KMS-11 (cell line): ENCODE results near the gene IL17C.
A peak's percentile ranks its signal among the peaks of the same experiment; 100 is the strongest.
"Not testable (repeated sequence)": the region's sequence is repeated elsewhere in the genome, so short reads cannot be mapped to it uniquely, and the experiment has no call there.

Experiments
- H2AFZ ChIP-seq: fragments of 200-600 bp; sonication (generic); 2 replicates; pipeline ENCODE4 v1.6.1; 2016; ENCODE audit warnings: antibody characterized with exemption, mixed run types, low read depth
- H3K27ac ChIP-seq: fragments of 200-600 bp; sonication (generic); 2 replicates; pipeline ENCODE4 v1.6.1; 2016; ENCODE audit warnings: mild to moderate bottlenecking, mixed run types
- H3K27me3 ChIP-seq: fragments of 200-600 bp; sonication (generic); 2 replicates; pipeline ENCODE4 v1.6.1; 2017; ENCODE audit warnings: mild to moderate bottlenecking, low read depth, mixed run types, moderate library complexity; ENCODE audit not compliant: insufficient read depth
- H3K36me3 ChIP-seq: fragments of 200-600 bp; sonication (generic); 2 replicates; pipeline ENCODE4 v1.6.1; 2017; ENCODE audit warnings: mild to moderate bottlenecking, mixed run types; ENCODE audit not compliant: insufficient read depth
- H3K4me1 ChIP-seq: fragments of 200-600 bp; sonication (generic); 2 replicates; pipeline ENCODE4 v1.6.1; 2016; ENCODE audit warnings: mild to moderate bottlenecking, low read depth, mixed run types; ENCODE audit not compliant: poor library complexity, severe bottlenecking
- H3K4me2 ChIP-seq: fragments of 200-600 bp; sonication (generic); 2 replicates; pipeline ENCODE4 v1.7.0; 2016; ENCODE audit warnings: mild to moderate bottlenecking, mixed run types
- H3K4me3 ChIP-seq: fragments of 200-600 bp; sonication (generic); IDR thresholded peaks from 2 replicates; pipeline ENCODE4 v1.6.1; 2017; ENCODE audit warnings: low read depth, low read length, mixed read lengths; ENCODE audit not compliant: insufficient read depth
- H3K79me2 ChIP-seq: fragments of 200-600 bp; sonication (generic); 2 replicates; pipeline ENCODE4 v1.6.1; 2016; ENCODE audit warnings: low read depth, mixed run types; ENCODE audit not compliant: insufficient read depth
- H3K9ac ChIP-seq: fragments of 200-600 bp; sonication (generic); 2 replicates; pipeline ENCODE4 v1.6.1; 2016; ENCODE audit warnings: mild to moderate bottlenecking, mixed run types
- H4K20me1 ChIP-seq: fragments of 200-600 bp; sonication (generic); 2 replicates; pipeline ENCODE4 v1.6.1; 2016; ENCODE audit warnings: mild to moderate bottlenecking, mixed run types; ENCODE audit not compliant: insufficient read depth
- TF ChIP-seq, protein P1 (sequence below): fragments of 200-600 bp; sonication (generic); conservative IDR thresholded peaks from 2 replicates; pipeline ENCODE4 v1.6.1; 2017; ENCODE audit warnings: low read depth, mild to moderate bottlenecking, antibody characterized with exemption, low read length, moderate library complexity, mixed read lengths

The IL17C gene

DNA sequence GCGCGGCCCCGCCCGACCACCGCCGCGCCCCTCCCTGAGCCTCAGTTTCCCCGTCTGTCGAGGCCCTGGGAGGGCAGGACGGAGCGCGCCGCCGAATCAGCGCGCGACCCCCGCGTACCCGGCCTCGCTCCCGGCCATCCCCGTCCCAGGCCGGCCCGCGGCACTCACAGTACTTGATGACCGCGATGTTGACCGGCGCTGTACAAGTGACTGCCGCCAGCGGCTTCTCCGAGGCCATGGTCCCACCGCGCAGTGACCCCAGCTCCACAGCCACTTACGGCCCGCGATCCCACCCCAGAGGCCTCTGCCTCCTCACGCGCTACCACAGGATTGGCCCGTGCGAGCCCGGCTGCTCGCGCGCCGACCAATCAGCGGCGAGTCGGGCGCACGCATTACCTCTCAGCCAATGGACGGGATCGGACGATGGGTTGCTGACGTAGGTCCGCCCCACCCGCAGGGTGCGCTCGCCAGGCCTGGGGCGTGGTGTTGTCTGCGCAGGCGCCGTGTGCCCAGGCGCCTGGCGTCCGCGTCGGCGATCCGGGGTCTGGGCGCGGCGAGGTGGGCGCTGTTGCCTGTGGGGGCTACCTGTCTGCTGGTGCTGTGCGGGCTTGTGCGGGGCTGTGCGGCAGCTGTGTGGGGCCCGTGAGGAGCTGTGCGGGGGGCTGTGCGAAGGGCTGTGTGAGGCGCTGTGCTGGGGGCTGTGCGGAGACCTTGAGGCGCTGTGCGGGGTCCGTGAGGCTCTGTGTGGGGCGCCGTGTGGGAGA is 24.7 kb downstream of the IL17C start, which contains the start of gene MVD:
Gene MVD (minus strand): TSS at position 249 of the 764 bp plus-strand sequence. CDS start 11 bp downstream, at position 238.
- Histone ChIP-seq H3K4me3 (no peak within 1 kb of the TSS), H2AFZ (peak within 1 kb of the TSS; percentile 88), H3K4me2 (peak within 1 kb of the TSS; percentile 87), H3K36me3 (no peaks in the 10 kb centered on the region), H3K27ac (no peak within 1 kb of the TSS), H4K20me1 (no peaks in the 10 kb centered on the region), H3K4me1 (peaks cover 11% of the 10 kb centered on the region), H3K27me3 (no peaks in the 10 kb centered on the region), H3K9ac (peak within 1 kb of the TSS; percentile 63), H3K79me2 (peaks cover 10% of the 10 kb centered on the region; the same call in 1 of the 2 replicates)
- TF ChIP-seq, protein P1, sequence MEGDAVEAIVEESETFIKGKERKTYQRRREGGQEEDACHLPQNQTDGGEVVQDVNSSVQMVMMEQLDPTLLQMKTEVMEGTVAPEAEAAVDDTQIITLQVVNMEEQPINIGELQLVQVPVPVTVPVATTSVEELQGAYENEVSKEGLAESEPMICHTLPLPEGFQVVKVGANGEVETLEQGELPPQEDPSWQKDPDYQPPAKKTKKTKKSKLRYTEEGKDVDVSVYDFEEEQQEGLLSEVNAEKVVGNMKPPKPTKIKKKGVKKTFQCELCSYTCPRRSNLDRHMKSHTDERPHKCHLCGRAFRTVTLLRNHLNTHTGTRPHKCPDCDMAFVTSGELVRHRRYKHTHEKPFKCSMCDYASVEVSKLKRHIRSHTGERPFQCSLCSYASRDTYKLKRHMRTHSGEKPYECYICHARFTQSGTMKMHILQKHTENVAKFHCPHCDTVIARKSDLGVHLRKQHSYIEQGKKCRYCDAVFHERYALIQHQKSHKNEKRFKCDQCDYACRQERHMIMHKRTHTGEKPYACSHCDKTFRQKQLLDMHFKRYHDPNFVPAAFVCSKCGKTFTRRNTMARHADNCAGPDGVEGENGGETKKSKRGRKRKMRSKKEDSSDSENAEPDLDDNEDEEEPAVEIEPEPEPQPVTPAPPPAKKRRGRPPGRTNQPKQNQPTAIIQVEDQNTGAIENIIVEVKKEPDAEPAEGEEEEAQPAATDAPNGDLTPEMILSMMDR, result no peak; the same call in 1 of the 2 replicates

DNA sequence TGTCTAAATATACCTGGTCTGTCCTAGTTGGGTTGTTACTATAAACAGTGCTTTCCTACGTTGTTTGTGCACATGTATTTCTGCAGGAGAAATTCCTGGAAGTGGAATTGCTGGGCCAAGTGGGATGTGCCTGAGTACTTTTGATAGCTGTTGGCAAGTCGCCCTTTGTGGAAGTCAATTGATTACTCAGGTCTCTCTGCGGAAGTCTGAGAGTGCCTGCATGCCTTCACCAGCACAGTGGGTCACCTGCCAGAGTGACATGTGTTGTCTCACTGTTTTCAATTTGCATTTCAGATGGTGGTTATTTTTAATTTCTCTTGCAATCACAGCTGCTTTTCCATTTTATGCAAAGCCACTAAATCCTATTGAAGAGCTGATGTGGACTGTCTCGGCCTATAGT is 26.8 kb downstream of the IL17C start:
- H3K4me3 ChIP-seq, result no peak overlapping the region

DNA sequence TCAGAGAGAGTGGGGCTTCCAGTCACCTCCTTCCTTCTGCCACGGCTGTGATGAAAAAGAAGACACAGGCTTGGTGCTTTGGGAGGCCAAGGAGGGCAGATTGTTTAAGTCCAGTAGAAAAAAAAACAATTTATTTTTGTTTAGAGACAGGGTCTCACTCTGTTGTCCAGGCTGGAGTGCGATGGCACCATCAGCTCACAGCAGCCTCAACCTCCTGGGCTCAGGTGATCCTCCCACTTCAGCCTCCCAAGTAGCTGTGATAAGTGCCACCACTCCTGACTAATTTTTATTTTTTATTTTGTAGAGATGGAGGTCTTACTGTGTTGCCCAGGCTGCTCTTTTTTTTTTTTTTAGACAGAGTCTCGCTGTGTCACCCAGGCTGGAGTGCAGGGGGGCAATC is 27.2 kb downstream of the IL17C start:
- TF ChIP-seq, protein P1, result no peak
- no peaks in the 10 kb centered on the region for H4K20me1 ChIP-seq
- H3K27me3 ChIP-seq, result no peaks in the 10 kb centered on the region
- H3K4me3 ChIP-seq, result no peak overlapping the region
- no peaks in the 10 kb centered on the region for H3K36me3 ChIP-seq
- no peak overlapping the region for H3K27ac ChIP-seq
- H3K79me2 ChIP-seq, result no peaks in the 10 kb centered on the region; the same call in 1 of the 2 replicates
- H3K9ac ChIP-seq, result no peak overlapping the region
- no peak overlapping the region for H3K4me2 ChIP-seq
- H2AFZ ChIP-seq, result no peak overlapping the region
- H3K4me1 ChIP-seq, result peaks cover 11% of the 10 kb centered on the region

More for the DNA sequence above, 26.8 kb downstream of the IL17C start:
- H3K27me3 ChIP-seq, result no peaks in the 10 kb centered on the region
- H3K4me1 ChIP-seq, result peaks cover 11% of the 10 kb centered on the region
- H2AFZ ChIP-seq, result no peak overlapping the region
- H3K27ac ChIP-seq, result no peak overlapping the region
- no peaks in the 10 kb centered on the region for H3K36me3 ChIP-seq
- TF ChIP-seq, protein P1, result no peak
- H3K79me2 ChIP-seq, result peaks cover 1% of the 10 kb centered on the region; the same call in 1 of the 2 replicates
- H4K20me1 ChIP-seq, result no peaks in the 10 kb centered on the region
- H3K4me2 ChIP-seq, result no peak overlapping the region
- H3K9ac ChIP-seq, result no peak overlapping the region

DNA sequence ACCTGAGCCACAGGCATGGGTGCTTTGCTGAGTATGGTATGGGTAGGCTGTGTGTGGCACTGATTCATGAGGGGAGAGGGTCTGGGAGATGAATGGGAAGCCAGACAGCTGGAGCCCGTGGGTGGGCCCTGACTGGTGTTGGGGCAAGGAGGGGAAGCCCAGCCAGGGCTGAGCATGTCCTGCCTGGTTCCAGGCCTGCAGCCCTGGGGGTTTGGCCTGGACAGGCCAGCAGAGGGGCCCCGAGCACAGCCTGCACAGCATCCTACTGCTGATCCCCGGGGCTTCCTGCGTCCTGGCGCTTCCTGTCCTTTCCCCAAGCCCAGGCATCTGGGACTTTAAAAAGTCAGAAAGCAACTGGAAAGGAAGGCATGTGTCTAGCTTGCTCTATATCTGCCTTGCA is 29.1 kb downstream of the IL17C start:
- H3K9ac ChIP-seq, result no peak overlapping the region
- no peak overlapping the region for H3K4me3 ChIP-seq
- H3K4me1 ChIP-seq, result peaks cover 5% of the 10 kb centered on the region
- H2AFZ ChIP-seq, result no peak overlapping the region
- no peaks in the 10 kb centered on the region for H4K20me1 ChIP-seq
- H3K27me3 ChIP-seq, result no peaks in the 10 kb centered on the region
- H3K79me2 ChIP-seq, result no peaks in the 10 kb centered on the region; the same call in 1 of the 2 replicates
- H3K27ac ChIP-seq, result no peak overlapping the region
- no peaks in the 10 kb centered on the region for H3K36me3 ChIP-seq
- H3K4me2 ChIP-seq, result no peak overlapping the region
- TF ChIP-seq, protein P1, result no peak

DNA sequence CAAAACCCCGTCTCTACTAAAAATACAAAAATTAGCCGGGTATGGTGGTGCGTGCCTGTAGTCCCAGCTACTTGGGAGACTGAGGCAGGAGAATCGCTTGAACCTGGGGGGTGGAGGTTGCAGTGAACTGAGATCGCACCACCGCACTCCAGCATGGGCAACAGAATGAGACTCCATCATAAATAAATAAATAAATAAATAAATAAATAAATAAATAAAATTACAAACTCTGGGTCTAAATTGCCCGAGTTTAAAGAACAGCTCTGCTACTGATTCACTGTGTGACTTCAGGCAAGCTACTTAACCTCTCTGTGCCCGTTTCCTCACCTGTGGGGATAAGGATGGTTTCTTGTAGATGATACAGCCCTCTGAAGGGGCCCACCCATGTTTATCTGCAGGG is 31.1 kb downstream of the IL17C start:
- not testable (repeated sequence) for H3K4me2 ChIP-seq, H4K20me1 ChIP-seq, H2AFZ ChIP-seq, H3K79me2 ChIP-seq, H3K27ac ChIP-seq, H3K27me3 ChIP-seq, H3K9ac ChIP-seq, H3K36me3 ChIP-seq, H3K4me3 ChIP-seq, H3K4me1 ChIP-seq
